GM12801 (cell line): ENCODE measurements around the gene CADM4.

Experiments
- TF ChIP-seq, protein P1 (sequence below): IDR thresholded peaks from one replicate; pipeline ENCODE4 v1.5.1; 2011; ENCODE audit warnings: control low read depth; ENCODE audit not compliant: insufficient read length; ENCODE audit errors: extremely low read depth

CADM4 gene

DNA sequence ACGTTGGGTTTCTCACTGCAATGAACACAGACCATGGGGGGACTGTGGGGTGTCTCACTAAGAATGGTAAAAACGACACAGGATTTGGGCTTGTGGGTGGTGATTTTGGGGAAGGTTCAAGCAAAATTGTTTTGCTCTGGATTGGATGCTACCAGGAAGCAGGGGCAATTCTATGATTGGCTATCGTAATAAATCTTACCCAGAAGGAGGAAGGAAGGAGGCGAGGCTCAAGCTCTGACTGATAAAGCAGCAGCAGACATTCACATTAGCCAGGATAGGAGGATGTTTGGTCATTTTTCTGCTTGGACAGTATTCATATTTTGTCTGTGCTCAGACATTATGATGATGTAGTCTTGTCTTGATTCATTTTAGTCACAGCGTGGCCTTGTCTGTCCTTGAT lies 41.8 kb downstream of the CADM4 start:
- TF ChIP-seq, protein P1, sequence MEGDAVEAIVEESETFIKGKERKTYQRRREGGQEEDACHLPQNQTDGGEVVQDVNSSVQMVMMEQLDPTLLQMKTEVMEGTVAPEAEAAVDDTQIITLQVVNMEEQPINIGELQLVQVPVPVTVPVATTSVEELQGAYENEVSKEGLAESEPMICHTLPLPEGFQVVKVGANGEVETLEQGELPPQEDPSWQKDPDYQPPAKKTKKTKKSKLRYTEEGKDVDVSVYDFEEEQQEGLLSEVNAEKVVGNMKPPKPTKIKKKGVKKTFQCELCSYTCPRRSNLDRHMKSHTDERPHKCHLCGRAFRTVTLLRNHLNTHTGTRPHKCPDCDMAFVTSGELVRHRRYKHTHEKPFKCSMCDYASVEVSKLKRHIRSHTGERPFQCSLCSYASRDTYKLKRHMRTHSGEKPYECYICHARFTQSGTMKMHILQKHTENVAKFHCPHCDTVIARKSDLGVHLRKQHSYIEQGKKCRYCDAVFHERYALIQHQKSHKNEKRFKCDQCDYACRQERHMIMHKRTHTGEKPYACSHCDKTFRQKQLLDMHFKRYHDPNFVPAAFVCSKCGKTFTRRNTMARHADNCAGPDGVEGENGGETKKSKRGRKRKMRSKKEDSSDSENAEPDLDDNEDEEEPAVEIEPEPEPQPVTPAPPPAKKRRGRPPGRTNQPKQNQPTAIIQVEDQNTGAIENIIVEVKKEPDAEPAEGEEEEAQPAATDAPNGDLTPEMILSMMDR, result no peak

DNA sequence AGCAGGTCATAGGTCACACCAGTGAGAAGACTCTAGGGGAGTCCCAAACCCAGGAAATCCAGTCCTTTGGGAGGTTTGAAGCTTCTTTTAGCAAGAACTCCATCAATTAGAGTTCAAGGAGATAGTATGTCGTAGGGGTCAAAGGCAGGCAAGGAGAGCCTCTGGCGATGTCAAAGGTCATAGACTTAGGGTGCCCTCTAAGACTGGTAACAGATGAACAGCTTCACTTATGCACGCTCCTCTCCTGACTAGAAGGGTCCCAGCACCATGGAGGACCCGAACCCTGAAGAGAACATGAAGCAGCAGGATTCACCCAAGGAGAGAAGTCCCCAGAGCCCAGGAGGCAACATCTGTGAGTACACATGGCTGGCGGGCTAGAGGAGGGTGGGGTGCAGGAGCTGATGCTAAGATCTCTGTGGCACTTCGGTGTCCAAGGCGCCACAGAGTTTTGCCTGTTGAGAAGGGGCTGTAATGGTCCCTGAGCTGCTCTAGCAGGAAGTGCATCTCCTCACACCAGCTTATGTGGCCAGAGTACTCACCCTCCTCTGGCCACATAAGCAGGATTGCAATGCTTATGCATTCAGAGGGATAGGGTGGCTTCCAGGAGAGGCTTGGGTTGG lies 42.7 kb downstream of the CADM4 start:
- TF ChIP-seq, protein P1, result no peak

- TF ChIP-seq, protein P1, result no peak
Observed at GRCh38 chr19:43595999-43596841, 43.4 kb downstream of the CADM4 start, which contains the start of the genes IRGQ and ZNF576. Gene IRGQ (minus strand): TSS chr19:43596134. CDS start chr19:43595338, 796 bp downstream. Gene ZNF576 (plus strand): TSS chr19:43596595. CDS start chr19:43597109, 514 bp downstream.

- TF ChIP-seq, protein P1, result no peak
Observed at GRCh38 chr19:43595605-43595998, 44.0 kb downstream of the CADM4 start.

GRCh38 chr19:43594710-43595604 lies 44.7 kb downstream of the CADM4 start:
- TF ChIP-seq, protein P1, result peak; percentile 6

GRCh38 chr19:43594081-43594697 lies 45.5 kb downstream of the CADM4 start:
- TF ChIP-seq, protein P1, result no peak
